ENCODE results near the gene IRGC.

- no peak for TF ChIP-seq CTCF (IDR thresholded peaks at IDR 0.05)
- TF ChIP-seq POLR2A (IDR thresholded peaks at IDR 0.05) = no peak
- peak in 1 of 2 donors; percentile 42 for TF ChIP-seq EP300 (IDR thresholded peaks at IDR 0.05)
These were observed 9.6 kb downstream of the IRGC start for GRCh38 chr19:43725468-43725867.
